Measurements from ENCODE around the gene SESTD1. TPM values are rescaled to one million over a fixed set of nuclear protein-coding genes. Genes with fewer than 3 reads are reported as not detected.
"Not testable (repeated sequence)": the region's sequence is repeated elsewhere in the genome, so short reads cannot be mapped to it uniquely, and the experiment has no call there.

The SESTD1 gene
- total and polyA plus RNA-seq, 2 of the 13 experiments (the other 11 are each of a cell fraction or from before 2014, with no cell fraction given), result 74.4 to 101 TPM

- TF ChIP-seq ZNF430 (CRISPR knock-in tag; IDR thresholded peaks at IDR 0.05), result no peak
- no peak for TF ChIP-seq ZSCAN12 (CRISPR knock-in tag; IDR thresholded peaks at IDR 0.05)
- TF ChIP-seq RAD51 (IDR thresholded peaks at IDR 0.05; ENCODE audit: borderline replicate concordance), result no peak
- TF ChIP-seq POGZ (CRISPR knock-in tag; IDR thresholded peaks at IDR 0.05), result peak; percentile 78
- TF ChIP-seq RXRB (CRISPR knock-in tag; IDR thresholded peaks at IDR 0.05; ENCODE audit: borderline replicate concordance), result 0 out of 2 replicates have a peak, but pooled peaks have one; percentile 18
- no peak for TF ChIP-seq ATF1 (CRISPR knock-in tag; IDR thresholded peaks at IDR 0.05)
- TF ChIP-seq ZNF570 (CRISPR knock-in tag; IDR thresholded peaks at IDR 0.05; ENCODE audit: borderline replicate concordance), result no peak
- TF ChIP-seq ZNF34 (CRISPR knock-in tag; IDR thresholded peaks at IDR 0.05; ENCODE audit: borderline replicate concordance), result no peak
- peak; percentile 46; the same call in 1 of the 2 replicates for TF ChIP-seq FOXA3 (CRISPR knock-in tag; IDR thresholded peaks at IDR 0.05)
These were observed 53.3 kb downstream of the SESTD1 start (continued) for GRCh38 chr2:179211355-179211754.

DNA sequence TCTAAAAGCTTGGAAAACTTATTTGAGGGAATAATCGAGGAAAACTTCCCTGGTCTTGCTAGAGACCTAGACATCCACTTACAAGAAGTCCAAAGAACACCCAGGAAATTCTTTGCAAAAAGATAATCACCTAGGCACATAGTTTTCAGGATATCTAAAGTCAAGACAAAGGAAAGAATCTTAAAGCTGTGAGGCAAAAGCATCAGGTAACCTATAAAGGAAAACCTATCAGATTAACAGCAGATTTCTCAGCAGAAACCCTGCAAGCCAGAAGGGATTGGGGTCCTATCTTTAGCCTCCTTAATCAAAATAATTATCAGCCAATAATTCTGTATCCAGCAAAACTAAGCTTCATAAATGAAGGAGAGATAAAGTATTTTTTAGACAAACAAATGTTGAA is 56.4 kb downstream of the SESTD1 start:
- TF ChIP-seq ZNF317 (CRISPR knock-in tag; IDR thresholded peaks at IDR 0.05), result peak; percentile 89
- H2AFZ ChIP-seq (ENCODE audit: low read length); H3K4me3 ChIP-seq (replicated peaks in 1 of 3; ENCODE audit: insufficient read depth in 1 of 3, low read depth in 2 of 3, low read length in 3 of 3); POLR2A ChIA-PET; CTCF ChIA-PET (ENCODE audit: low intra/inter-chr PET ratio, low total read pairs); intact Hi-C loops (cut with micrococcal nuclease; ENCODE audit: unreplicated experiment); H3K27me3 ChIP-seq (ENCODE audit: control insufficient read depth in 1 of 2, insufficient read depth in 2 of 2, low read length in 2 of 2); BruUV-seq (replicated peaks); H3K9ac ChIP-seq (ENCODE audit: insufficient read depth, low read depth, low read length); in situ Hi-C loops (cut with HindIII; ENCODE audit: extremely low pct_ligation_motif_present, low pct_unique_long_range_greater_than_20kb); ATAC-seq; H3K36me3 ChIP-seq (replicated peaks in 1 of 2; ENCODE audit: control insufficient read depth in 1 of 2, insufficient read depth in 2 of 2, low read length in 2 of 2); FAIRE-seq; H3K27ac ChIP-seq (ENCODE audit: extremely low read length, insufficient read depth, low read length); DNase-seq (ENCODE audit: low spot score); H3K4me2 ChIP-seq (ENCODE audit: low read depth, low read length): not testable (repeated sequence)
- peaks cover 92% of the 10 kb centered on the region for H4K20me1 ChIP-seq (ENCODE audit: insufficient read depth, low read length)
- peaks cover 44% of the 10 kb centered on the region for H3K4me1 ChIP-seq (ENCODE audit: insufficient read depth, low read length)
- H3K79me2 ChIP-seq (ENCODE audit: insufficient read depth, low read length), result peaks cover 98% of the 10 kb centered on the region
- H3K9me3 ChIP-seq (ENCODE audit: low read length), result peaks cover 50% of the 10 kb centered on the region
- WGBS (ENCODE audit: low lambda C conversion rate), result 90% methylated on average over 1 of the region's 1 CpG

All from HepG2 (cell line).